GM18519 (cell line): ENCODE data around the gene GRIK2.

Source experiments
- ATAC-seq: cut with Tn5 transposase; IDR thresholded peaks from one replicate; pipeline ENCODE4 v1.9.1; 2021; ENCODE audit warnings: mild to moderate bottlenecking, moderate library complexity; ENCODE audit not compliant: unreplicated experiment, low FRiP score

The GRIK2 gene

DNA sequence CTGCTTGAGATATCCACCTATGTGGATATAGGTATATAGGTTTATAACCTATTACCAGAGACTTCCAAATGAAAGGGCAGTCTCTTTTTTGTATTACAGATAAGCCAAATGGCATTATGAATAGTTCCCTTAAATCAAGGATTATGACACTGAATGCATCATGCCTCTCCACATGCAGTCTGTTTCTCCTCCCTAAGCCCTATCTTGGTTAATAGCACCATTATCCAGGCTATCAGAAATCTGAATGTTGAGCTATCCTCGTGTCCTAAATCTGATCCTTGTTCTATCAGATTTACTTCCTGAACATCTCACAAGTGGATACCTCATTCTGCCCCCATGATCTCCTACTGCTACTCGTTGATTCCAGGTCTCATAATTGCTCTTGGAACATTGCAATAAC is 138.0 kb downstream of the GRIK2 start:
- no peak for ATAC-seq

DNA sequence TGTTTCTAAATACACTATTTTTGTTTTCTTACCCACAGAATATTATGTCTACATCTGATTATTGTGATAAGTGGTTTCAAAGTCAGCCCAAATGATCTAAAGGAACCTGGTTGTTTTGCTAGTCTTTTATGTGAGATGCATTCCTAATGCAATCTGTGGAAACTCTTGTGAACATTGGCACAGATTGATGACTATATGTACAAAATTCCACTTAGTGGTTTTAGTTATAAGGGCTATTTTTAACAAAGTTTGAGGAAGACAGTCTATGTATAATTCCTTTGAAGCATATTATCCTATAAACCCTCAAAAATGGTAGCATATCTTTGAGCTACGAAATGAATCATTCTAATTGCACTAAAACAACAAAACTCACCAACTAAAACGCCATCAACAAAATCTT is 140.9 kb downstream of the GRIK2 start:
- no peak for ATAC-seq

DNA sequence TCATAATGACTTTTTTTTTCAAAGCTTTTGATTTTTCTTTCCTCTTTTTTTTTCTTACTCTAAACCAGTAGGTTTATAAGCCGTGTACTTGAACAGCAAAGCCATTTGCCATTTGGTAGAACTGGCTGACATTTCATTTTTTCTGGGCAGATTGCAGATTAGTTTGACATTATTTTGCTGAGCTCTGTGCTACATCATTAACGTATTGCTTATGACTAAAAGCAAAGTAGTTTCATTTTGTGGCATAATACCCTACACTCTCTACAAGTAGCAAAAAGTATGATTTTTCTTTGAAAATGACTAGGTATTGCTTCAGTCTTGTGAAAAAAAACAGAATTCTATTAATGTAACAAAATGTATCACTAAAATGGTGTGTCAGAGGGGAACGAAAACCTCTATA is 141.3 kb downstream of the GRIK2 start:
- no peak for ATAC-seq

DNA sequence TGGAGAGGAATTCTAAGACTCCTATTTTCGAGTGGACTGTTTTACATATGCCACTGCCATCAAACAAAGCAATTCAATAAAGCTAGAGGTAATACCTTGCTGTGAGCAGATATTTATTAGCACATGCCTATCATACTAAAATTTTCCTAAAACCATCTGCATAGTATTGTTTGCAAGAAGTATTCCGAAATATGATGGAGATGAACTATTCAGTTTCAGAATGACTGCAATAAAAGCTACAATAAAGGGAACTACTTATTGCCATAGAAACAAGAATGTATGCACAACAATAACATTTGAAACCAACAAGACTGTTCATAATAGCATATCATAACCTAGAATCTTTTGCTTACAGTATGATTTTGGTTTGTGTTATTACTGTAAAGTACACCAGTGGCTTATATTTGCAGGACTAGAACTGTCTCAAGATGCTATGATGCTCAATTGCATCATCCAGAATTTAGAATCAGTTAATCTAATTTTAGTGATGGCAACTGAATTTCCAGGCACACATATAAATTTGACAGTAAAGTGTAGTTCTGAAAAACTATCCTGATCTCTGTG is 144.3 kb downstream of the GRIK2 start:
- no peak for ATAC-seq

DNA sequence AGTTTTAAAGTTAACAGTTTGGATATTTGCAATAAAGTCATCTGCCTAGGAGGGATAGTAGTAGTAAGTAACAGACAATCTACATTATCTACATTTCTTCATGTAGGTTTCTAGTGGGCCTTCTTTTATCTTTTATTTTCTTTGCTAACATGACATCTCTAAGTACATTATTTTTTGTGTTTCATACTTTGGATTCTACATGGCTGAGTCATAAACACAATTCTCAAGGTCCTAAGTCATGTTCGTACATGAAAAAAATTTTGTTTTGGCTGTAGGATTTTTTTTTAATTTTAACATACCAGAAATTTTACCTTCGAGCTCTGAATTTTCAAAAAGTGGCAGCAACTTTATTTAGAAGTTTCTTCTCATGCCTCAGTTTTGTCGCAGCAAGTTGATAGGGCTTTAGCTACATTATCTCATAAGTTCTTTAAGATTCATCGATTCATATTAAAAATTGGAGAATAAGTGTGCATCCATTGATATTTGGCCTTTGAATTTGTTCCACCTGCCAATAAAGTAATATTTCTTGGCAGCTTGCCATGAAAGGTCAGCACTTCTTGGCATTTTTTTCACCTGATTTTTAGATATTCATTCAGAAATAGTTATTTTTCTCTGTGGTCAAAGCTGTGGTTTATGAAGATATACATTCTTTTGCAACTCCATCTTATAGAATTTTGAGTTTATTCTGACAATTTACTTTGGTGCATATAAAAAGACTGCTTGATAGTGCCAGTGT is 146.2 kb downstream of the GRIK2 start:
- no peak for ATAC-seq

DNA sequence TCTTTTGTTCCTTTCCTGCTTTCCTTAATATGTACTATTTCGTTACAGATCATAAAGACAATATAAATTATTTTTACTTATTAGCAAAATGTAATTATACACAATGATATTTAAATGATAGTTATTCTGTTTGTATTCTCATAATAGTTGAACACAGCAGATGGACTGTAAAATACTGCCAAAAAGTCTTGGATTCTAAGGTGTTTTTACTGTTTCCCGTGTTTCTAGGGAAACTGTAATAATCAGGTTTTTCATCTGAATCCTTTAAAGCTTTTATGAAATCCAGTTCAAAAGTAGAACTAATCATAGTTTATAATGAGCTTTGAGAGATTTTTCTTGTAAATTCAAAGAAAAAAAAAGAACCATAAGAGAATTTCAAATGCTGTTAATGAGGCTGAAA is 148.4 kb downstream of the GRIK2 start:
- no peak for ATAC-seq

DNA sequence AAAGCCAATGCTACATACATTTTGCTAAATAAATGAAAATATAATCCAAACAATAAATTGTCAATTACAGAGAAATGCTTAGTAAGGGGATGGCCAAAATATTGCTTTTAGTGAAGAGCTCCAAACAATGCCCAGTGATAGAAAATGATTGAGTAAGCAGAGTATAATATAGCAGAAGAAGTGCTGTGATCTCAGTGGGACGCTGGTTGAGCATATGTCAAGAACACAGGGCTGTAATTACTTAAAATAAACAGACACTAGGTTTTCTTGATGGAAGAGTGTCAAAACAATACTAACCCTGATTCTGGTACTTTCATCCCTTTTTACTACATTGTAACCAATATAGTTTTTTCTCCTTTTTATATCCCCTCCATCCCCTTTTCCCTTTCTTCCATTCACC is 150.3 kb downstream of the GRIK2 start:
- ATAC-seq, result no peak

DNA sequence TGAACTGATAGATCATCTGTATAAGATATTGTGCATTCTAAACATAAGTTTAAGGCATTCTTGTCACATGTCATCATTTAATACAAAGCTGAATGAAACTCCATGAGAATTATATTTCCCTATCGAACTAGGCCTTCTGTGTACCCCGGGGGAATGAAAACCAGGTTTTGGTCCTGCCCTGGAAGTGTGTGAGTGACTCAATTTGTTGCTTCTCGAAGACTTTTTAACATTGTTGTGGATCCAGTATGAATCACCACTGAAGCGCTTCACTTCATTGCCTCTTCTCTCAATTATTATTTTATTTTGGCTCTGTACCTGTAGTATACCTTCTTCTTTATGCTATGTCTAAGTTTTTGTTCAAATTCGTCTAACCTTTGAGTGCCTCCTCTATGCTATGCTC is 150.8 kb downstream of the GRIK2 start:
- no peak for ATAC-seq

DNA sequence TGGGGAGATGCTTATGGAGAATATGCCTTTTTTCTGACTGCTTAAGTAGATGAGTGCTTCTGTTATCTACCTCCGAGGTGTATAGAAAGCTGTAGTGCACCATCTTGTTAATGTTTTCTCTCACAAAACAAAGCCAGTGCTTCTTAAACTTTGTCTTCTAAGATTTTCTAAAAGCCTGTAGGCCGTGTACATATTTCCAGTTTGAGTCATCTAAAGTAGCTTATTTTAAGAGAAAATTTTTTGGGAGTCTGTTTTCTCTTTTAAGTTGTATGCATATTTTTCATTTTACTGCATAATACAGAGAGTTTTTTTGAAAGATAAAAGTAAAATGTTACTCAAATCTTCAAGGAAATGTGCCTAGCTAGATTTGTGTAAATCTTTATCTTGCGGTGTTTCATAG is 151.7 kb downstream of the GRIK2 start:
- no peak for ATAC-seq

DNA sequence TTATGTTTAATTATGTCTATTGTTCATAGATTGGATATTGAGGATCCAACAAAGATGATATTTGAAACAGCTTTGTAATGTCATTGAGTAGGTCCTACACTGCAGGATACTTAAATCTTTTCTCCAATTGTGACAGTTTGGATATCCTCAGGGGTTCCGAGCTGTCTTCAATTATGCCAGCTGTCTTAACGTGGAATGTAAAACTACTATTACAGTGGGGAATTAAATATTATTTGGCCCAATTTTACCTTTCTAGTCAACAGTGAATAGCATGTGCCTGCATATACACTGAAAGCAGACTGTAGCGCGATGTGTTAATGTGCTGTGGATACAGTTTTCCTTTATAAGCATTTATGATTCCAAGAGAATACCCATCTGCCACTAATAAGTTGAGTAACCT is 156.9 kb downstream of the GRIK2 start:
- ATAC-seq, result no peak

DNA sequence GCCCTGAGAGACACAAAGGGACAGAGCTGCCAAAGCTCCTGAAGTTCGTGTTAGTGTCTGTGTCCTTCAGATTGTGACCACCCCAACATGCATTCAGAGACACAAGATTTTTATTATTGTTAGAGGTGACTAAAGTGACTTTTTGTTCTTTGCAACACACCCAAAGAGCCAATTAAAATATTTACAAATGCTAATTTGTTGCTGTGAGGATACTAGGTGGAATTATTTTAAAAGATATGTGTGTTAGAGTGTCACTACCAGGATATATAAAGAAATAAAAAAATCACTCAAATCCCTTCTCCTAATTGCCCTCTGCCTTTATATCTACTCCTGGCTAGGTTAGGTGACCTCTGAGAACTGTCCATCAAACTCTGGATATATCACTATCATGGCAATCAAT is 160.7 kb downstream of the GRIK2 start:
- ATAC-seq, result no peak

DNA sequence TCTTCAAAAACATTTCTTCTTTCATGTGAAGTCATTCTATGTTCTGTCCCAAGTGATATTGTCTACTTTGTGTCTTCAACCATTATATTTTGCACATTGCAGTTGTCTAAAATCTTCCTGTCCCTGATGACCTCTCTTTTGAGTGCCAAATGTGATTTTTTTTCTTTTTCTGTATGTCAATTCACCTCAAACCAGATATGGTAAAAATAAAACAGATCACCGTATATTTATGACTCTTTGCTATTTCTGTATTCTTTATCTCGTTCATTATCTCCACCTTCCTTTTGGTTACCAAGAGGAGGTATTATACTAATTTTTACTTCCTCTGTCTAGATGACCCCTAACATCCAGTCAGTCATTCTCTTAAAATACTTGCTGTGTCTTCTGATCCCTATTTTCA is 165.2 kb downstream of the GRIK2 start:
- no peak for ATAC-seq

DNA sequence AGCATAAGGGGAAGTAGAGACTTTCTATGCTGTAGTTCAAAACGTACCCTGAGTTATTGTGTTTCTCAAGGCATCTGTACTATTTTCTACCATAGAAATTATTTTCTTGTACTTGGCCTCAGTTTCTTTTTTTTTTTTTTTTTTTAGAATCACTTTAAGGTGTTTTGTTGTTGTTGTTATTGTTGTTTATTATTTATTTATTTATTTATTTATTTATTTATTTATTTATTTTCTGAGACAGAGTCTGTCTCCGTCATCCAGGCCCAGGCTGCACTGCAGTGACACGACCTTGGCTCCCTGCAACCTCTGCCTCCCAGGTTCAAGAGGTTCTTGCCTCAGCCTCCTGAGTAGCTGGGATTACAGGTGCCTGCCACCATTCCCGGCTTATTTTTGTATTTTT is 179.1 kb downstream of the GRIK2 start:
- ATAC-seq, result no peak

DNA sequence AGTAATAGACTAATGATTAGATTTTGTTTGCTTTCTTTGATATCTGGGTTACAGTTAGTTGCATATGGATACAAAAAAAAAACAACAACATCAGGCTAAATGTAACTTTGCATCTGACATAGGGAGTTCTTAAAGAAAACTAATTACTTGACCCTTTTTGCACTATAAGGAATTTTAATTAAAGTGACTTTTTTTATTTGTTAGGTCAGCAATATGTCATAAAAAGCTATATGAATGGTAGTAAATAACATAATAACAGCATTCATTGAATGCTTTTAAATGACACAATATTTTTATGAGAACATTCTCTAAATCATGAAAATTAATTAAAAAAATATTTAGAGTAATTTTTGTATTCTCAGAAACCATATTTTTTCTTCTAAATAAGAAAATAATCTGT is 183.6 kb downstream of the GRIK2 start:
- no peak for ATAC-seq

DNA sequence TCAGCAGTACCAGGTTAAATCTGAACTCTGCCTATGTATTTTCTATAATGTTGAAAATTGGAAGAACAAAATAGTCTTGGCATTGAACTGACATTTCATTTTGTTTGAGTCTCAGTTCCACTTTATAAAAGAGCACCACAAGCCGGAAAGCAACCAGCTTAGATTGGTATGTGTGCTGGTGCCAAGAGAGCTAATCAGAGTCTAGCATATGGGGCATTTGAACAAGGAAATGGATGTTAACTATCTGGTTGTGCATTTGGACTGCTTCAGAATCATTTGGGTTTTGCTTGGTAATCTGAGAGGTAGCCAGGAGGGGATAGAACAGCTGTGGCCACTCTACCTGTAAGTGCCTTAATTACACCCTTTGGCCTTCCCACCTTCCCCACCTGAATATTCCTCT is 184.8 kb downstream of the GRIK2 start:
- ATAC-seq, result no peak

DNA sequence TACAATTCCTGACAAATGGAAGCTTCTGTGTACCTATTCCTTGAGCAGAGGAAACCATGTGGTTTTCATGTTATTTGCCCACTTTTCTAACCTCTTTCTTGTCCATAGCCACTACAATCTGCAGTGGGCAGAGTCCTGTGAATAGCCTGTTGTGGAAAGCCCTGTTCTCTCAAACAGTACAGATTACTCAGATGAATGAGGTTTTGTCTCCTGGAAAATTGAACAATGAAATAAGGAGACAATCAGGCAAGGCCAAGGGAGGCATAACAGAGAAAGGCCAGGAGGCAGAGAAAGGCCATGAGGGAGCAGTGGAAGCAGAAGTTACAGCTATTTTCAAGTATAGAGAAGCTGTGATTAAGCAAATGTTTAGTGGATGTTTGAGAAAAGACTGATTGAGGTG is 189.3 kb downstream of the GRIK2 start:
- ATAC-seq, result no peak

DNA sequence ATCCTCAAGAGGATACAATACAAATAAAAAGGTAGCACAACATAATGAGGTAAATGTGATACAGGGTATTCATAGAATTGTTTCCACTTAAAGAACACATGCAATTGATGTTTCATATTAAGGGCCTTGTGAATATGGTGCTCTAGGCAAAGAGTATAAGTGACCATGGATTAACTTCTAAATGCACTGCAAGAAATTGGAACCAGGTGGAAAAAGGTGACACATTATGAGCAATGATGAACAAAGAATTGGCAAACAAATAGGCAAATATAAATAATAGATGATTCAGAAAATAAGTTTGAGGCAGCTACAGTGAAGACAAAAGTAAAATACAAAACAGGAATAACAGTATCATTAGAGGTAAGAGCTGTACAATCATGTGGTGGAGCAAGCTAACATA is 192.0 kb downstream of the GRIK2 start:
- no peak for ATAC-seq

DNA sequence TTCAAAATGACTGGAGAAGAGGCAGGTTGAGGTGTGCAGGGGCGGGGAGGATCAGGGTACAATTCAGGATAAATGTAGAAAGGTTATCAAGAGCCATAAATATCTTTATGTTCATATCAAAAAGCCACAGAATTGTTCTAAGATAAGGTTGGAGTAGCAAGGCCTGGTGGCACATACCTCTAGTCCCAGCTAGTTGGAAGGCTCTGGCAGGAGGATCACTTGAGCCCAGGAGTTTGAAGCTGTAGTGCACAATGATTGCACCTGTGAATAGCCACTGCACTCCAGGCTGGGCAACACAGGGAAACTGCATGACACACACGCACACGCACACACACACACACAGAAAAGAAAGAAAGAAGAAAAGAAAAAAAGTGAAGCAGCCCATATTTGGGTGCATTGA is 194.8 kb downstream of the GRIK2 start:
- no peak for ATAC-seq

DNA sequence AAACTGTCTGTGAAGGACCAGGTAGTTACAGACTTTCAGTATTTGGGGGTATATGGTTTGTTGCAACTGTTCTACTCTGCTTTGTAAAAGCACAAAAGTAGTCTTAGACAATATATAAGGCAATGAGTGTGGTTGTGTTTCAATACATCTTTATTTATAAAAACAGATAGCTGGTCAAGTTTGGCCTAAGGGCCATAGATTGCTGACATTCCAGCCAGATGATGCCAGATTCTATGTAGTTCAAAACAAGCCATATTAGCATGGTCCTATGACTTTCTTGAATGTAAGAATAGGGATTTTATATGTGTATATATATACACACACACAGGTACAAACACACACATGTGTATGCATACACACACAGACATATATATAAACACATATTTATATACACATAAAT is 201.8 kb downstream of the GRIK2 start:
- no peak for ATAC-seq

DNA sequence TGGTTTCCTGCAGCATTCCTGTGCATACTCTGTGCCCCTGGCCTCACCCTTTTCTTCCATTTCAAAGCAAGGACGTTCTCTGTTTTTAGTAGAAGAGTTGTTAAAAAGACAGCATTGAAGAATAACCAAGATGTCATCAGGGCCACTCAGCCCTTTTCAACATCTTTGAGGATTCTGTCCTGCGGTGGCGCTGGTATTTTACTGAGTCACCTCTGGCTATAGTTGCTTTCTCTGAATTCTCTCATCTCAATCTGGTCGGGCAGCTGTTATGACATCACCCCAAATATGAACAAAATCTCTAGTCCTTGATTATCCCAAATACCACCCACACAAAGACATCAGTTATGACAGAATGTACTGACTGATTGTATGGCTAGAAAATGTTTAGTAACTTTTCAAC is 204.2 kb downstream of the GRIK2 start:
- no peak for ATAC-seq

DNA sequence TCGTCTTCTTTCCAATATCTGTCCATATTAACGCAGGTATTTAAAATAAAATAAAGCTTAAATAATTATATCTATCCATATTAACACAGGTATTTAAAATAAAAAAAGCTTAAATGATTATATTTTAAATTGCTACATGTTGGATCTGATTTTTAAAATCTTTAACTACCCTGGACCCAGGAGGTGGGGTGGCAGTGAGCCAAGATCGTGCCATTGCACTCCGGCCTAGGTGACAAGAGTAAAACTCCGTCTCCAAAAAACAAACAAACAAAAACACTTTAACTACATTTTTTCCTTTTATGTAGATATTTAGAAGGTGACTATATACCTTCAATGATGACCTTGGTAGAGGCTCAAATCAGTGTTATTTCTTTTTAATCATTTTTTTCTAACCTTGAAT is 211.9 kb downstream of the GRIK2 start:
- no peak for ATAC-seq

DNA sequence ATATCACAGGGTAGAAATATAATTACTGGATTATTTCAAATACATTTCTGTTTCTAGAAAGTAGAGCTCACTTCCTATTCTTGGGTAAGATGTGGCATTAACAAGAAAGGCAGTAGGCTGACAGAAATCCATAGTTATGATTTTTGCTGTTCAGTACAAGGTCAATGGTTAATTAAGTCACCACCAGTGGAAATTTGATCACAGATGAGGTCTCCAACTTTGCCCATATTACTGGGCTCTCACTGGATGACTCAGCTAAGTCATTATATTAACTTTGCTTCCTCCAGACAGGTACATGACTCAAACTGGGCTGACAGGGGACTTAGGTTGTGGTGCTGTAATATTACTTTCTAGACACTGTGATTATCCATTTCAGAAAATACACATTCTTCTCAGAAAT is 212.4 kb downstream of the GRIK2 start:
- peak; percentile 56 for ATAC-seq
